Stimulated activated CD4-positive, alpha-beta T cell treated with anti-CD3 and anti-CD28 coated beads, Interleukin-4, amount 100 ng/mL, for 48 hours (primary cell): ENCODE measurements around the gene NOXA1.
"Not testable (repeated sequence)": the region's sequence is repeated elsewhere in the genome, so short reads cannot be mapped to it uniquely, and the experiment has no call there.

Source experiments
- DNase-seq, 2 donors: peaks; one replicate each; pipeline ENCODE4 v3.0.0-alpha.2; 2020; ENCODE audit warnings: low read depth in 2 of 2

Gene NOXA1

GRCh38 chr9:137422604-137423513 lies at the start of gene NOXA1, which contains the start of gene EXD3:
NOXA1 (plus strand) TSS chr9:137423393; CDS start chr9:137423530, 137 bp downstream.
EXD3 (minus strand) TSS chr9:137423162; CDS start chr9:137395357, 27,805 bp downstream.
- peak; percentile 92 to 97 for DNase-seq

- no peak for DNase-seq
These were observed 49.6 kb upstream of the NOXA1 start for GRCh38 chr9:137373611-137373980.

GRCh38 chr9:137374131-137374845 lies 48.9 kb upstream of the NOXA1 start:
- no peak for DNase-seq

GRCh38 chr9:137375321-137376058 lies 47.7 kb upstream of the NOXA1 start:
- DNase-seq, result no peak

GRCh38 chr9:137376386-137376785 lies 46.8 kb upstream of the NOXA1 start:
- DNase-seq, result no peak

- DNase-seq, result not testable (repeated sequence)
These were observed 44.3 kb upstream of the NOXA1 start for GRCh38 chr9:137378688-137379410.

- DNase-seq, result no peak
These were observed 43.4 kb upstream of the NOXA1 start for GRCh38 chr9:137379761-137380161.

GRCh38 chr9:137380171-137380570 lies 43.0 kb upstream of the NOXA1 start:
- DNase-seq, result no peak

- DNase-seq, result no peak
These were observed 42.6 kb upstream of the NOXA1 start for GRCh38 chr9:137380606-137381005.

- no peak for DNase-seq
These were observed 41.4 kb upstream of the NOXA1 start for GRCh38 chr9:137381501-137382443.

- DNase-seq, result no peak
These were observed 40.6 kb upstream of the NOXA1 start for GRCh38 chr9:137382444-137383080.

- DNase-seq, result no peak
These were observed 40.0 kb upstream of the NOXA1 start for GRCh38 chr9:137383081-137383783.

- DNase-seq, result no peak
These were observed 39.1 kb upstream of the NOXA1 start for GRCh38 chr9:137383784-137384756.

- no peak for DNase-seq
These were observed 38.0 kb upstream of the NOXA1 start for GRCh38 chr9:137385061-137385655.

GRCh38 chr9:137386507-137387113 lies 36.6 kb upstream of the NOXA1 start:
- DNase-seq, result not testable (repeated sequence)

GRCh38 chr9:137387114-137387890 lies 35.9 kb upstream of the NOXA1 start:
- DNase-seq, result peak; percentile 11 to 15
